Gastrocnemius medialis (tissue), 4 donors: ENCODE data around the gene PPP1R37. TPM values are rescaled to one million over a fixed set of nuclear protein-coding genes. Genes with fewer than 3 reads are reported as not detected.
A peak's percentile ranks its signal among the peaks of the same experiment; 100 is the strongest.

ENCODE experiments used
- ATAC-seq, 2 donors: fragments of 150-250 bp; one replicate each; pipeline ENCODE4 v1.9.1; 2016
- DNase-seq, 2 donors: peaks; one replicate each; pipeline ENCODE4 v3.0.0-alpha.2; 2019
- H3K27ac ChIP-seq, 4 donors: fragments of 200-600 bp; sonication (generic); 1 replicate in 1 of 4; 2 replicates in 3 of 4; pipeline ENCODE4 v1.5.1; 2016 to 2018; ENCODE audit warnings: mild to moderate bottlenecking in 2 of 4, moderate library complexity in 1 of 4
- H3K27me3 ChIP-seq, 3 donors: fragments of 200-600 bp; sonication (generic) in 2 of 3; 1 replicate in 1 of 3; 2 replicates in 2 of 3; pipeline versions ENCODE4 v1.5.1 to v1.6.0; 2016 to 2019; ENCODE audit warnings: mild to moderate bottlenecking in 1 of 3, moderate library complexity in 1 of 3
- H3K36me3 ChIP-seq, 2 donors: fragments of 200-600 bp; sonication (generic) in 1 of 2; one replicate each; pipeline ENCODE4 v1.5.1; 2017 to 2018
- H3K4me1 ChIP-seq, 2 donors: fragments of 200-600 bp; sonication (generic) in 1 of 2; one replicate each; pipeline ENCODE4 v1.5.1; 2016 to 2017; ENCODE audit warnings: mild to moderate bottlenecking in 2 of 2
- H3K4me3 ChIP-seq, 4 donors: fragments of 200-600 bp; sonication (generic) in 3 of 4; 1 replicate in 1 of 4; 2 replicates in 3 of 4; pipeline ENCODE4 v1.5.1; 2016 to 2019; ENCODE audit warnings: mild to moderate bottlenecking in 2 of 4
- H3K9me3 ChIP-seq, 3 donors: fragments of 200-600 bp; sonication (generic) in 2 of 3; 1 replicate in 1 of 3; 2 replicates in 2 of 3; pipeline ENCODE4 v1.5.1; 2016 to 2019
- POLR2A ChIP-seq, 2 donors: fragments of 450-650 bp; IDR thresholded peaks; one replicate each; pipeline ENCODE4 v1.6.1; 2017; ENCODE audit warnings: antibody characterized with exemption in 2 of 2, mild to moderate bottlenecking in 2 of 2, moderate library complexity in 2 of 2
- in situ Hi-C, 4 donors: fragments of 200-750 bp; cut with MboI; loops; one replicate each; pipeline versions ENCODE4 v1.15.0 to v1.8.0; 2017; ENCODE audit warnings: low sequenced_read_pairs in 4 of 4
- intact Hi-C: fragments of 100-400 bp; cut with DNase I; formaldehyde crosslinking; loops from one replicate; pipeline ENCODE4 v1.15.1; 2023; ENCODE audit warnings: low total_unique reads
- total RNA-seq, 4 donors: library from RNA; depleted of rRNA; stranded (reverse); fragments of >200 nt; gene quantifications; one replicate each; pipeline versions ENCODE4 v1.1.0 to v1.2.3, GENCODE V29; 2016
- TF ChIP-seq, protein P1 (sequence below), 5 experiments: fragments of 450-650 bp in 3 of 5; fragments of 200-600 bp in 2 of 5; sonication (generic) in 2 of 5; IDR thresholded peaks in 4 of 5; conservative IDR thresholded peaks in 1 of 5; 1 replicate in 4 of 5; 2 replicates in 1 of 5; pipeline ENCODE4 v1.5.1; 2016 to 2019; ENCODE audit warnings: antibody characterized with exemption in 5 of 5, mild to moderate bottlenecking in 3 of 5, moderate library complexity in 3 of 5

The PPP1R37 gene
- total RNA-seq, 4 donors from 2014 or later, result 30.5 to 51.1 (median 39.7) TPM

DNA sequence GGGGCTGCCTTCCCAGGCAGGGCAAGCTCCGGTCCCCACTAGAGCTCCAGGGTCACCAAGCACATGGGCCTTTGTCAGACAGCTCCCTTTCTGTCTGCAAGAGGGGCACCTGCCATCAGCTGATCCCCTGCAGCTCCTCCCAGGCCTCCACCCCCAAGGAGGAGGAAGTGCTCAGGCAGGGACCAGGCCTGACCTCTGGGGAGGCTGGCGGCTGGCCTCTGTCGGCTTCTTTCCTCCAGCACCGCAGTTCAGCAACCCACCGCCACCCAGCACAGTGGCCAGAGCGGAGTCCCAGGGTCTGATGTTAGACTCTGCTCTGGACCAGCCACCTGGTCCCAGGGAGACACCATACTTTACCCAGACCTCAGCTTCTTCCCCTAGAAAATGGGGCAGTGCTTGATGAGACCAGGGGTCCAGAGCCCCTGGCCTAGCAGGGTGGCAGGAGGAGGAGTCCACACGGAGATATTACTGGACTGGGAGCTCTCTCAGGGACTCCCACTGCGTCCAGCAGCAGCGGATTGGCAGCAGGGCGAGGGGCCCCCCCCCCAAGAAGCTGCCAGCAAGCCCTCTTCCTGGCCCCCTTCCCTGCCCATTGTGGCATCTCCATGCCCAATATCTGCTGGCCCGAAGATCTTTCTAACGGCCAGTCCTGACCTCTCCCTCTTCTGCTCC is 43.7 kb downstream of the PPP1R37 start:
- in situ Hi-C loops (no loop called here), intact Hi-C loops (no loop called here)
- Histone ChIP-seq H3K27me3 (no peaks in the 10 kb centered on the region), H3K4me3 (no peak overlapping the region), H3K36me3 (peaks cover 0 to 7% of the 10 kb centered on the region in 2 donors), H3K4me1 (no peaks in the 10 kb centered on the region), H3K27ac (no peak overlapping the region), H3K9me3 (no peaks in the 10 kb centered on the region)
- DNase-seq (no peak), ATAC-seq (no peak)
- TF ChIP-seq POLR2A (IDR thresholded peaks at IDR 0.05), result no peak
- TF ChIP-seq, protein P1, sequence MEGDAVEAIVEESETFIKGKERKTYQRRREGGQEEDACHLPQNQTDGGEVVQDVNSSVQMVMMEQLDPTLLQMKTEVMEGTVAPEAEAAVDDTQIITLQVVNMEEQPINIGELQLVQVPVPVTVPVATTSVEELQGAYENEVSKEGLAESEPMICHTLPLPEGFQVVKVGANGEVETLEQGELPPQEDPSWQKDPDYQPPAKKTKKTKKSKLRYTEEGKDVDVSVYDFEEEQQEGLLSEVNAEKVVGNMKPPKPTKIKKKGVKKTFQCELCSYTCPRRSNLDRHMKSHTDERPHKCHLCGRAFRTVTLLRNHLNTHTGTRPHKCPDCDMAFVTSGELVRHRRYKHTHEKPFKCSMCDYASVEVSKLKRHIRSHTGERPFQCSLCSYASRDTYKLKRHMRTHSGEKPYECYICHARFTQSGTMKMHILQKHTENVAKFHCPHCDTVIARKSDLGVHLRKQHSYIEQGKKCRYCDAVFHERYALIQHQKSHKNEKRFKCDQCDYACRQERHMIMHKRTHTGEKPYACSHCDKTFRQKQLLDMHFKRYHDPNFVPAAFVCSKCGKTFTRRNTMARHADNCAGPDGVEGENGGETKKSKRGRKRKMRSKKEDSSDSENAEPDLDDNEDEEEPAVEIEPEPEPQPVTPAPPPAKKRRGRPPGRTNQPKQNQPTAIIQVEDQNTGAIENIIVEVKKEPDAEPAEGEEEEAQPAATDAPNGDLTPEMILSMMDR (IDR thresholded peaks at IDR 0.05 in 4 of 5, conservative IDR thresholded peaks at IDR 0.05 in 1 of 5), result no peak

DNA sequence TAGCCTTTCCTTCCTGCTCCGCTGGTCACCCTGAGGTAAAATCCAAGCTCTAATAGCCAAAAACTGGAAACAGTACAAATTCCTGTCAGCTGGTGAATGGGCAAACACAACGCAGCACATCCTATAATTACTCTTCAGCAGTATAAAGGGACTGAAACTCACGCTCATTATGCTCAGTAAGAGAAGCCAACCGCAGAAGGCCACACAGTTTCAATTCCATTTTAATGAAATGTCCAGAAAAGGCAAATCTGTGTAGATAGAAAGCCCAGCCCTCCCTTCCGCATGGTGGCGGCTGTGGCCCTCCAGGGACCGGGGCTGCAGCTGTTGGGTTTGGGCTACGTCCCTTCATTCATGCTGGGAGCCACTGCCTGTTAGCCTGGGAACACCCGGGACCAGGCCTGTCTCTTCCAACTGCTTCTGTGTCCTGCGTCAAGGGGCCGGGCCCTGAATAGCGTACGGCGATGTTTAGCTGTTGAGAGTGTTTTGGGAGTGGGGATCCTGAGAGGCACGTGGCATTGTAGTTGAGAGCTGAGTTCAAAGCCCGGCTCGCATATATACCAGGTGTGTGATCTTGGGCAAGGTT is 44.3 kb downstream of the PPP1R37 start:
- Histone ChIP-seq H3K9me3 (no peaks in the 10 kb centered on the region), H3K4me1 (no peaks in the 10 kb centered on the region), H3K27ac (no peak overlapping the region), H3K36me3 (peaks cover 0 to 14% of the 10 kb centered on the region in 2 donors), H3K4me3 (no peak overlapping the region), H3K27me3 (no peaks in the 10 kb centered on the region)
- no peak for TF ChIP-seq POLR2A (IDR thresholded peaks at IDR 0.05)
- TF ChIP-seq, protein P1 (IDR thresholded peaks at IDR 0.05 in 4 of 5, conservative IDR thresholded peaks at IDR 0.05 in 1 of 5), result no peak
- in situ Hi-C loops, result no loop called here
- ATAC-seq (peak in 1 of 2 donors; percentile 18), DNase-seq (no peak)
- intact Hi-C loops, result no loop called here

DNA sequence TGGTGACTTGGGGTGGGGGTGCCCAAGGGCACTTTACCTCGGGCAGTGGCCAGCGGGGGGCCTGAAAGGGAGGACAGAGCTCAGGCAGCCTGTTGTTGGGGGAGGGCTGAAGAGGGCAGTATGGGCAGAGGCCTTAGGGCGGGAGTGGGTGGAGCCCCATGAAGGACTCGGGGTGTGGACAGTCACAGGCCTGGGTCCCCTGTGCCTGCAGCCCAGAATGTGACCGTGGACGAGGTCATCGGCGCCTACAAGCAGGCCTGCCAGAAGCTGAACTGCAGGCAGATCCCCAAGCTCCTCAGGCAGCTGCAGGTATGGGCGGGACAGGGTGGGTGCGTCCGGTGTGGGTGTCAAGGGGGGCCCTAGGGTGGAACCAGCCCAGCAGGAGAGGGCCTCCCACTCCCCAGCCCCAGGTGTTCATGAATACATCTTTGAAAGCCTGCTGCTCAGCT is 45.3 kb downstream of the PPP1R37 start:
- H3K4me3 ChIP-seq, result no peak overlapping the region
- no peak for DNase-seq
- H3K4me1 ChIP-seq, result no peaks in the 10 kb centered on the region
- TF ChIP-seq, protein P1 (IDR thresholded peaks at IDR 0.05 in 4 of 5, conservative IDR thresholded peaks at IDR 0.05 in 1 of 5), result no peak
- no peak for TF ChIP-seq POLR2A (IDR thresholded peaks at IDR 0.05)
- no peak overlapping the region for H3K27ac ChIP-seq
- no peak for ATAC-seq
- peaks cover 0 to 22% of the 10 kb centered on the region in 2 donors for H3K36me3 ChIP-seq
- in situ Hi-C loops, result no loop called here
- no peaks in the 10 kb centered on the region for H3K9me3 ChIP-seq
- intact Hi-C loops, result no loop called here
- H3K27me3 ChIP-seq, result no peaks in the 10 kb centered on the region

DNA sequence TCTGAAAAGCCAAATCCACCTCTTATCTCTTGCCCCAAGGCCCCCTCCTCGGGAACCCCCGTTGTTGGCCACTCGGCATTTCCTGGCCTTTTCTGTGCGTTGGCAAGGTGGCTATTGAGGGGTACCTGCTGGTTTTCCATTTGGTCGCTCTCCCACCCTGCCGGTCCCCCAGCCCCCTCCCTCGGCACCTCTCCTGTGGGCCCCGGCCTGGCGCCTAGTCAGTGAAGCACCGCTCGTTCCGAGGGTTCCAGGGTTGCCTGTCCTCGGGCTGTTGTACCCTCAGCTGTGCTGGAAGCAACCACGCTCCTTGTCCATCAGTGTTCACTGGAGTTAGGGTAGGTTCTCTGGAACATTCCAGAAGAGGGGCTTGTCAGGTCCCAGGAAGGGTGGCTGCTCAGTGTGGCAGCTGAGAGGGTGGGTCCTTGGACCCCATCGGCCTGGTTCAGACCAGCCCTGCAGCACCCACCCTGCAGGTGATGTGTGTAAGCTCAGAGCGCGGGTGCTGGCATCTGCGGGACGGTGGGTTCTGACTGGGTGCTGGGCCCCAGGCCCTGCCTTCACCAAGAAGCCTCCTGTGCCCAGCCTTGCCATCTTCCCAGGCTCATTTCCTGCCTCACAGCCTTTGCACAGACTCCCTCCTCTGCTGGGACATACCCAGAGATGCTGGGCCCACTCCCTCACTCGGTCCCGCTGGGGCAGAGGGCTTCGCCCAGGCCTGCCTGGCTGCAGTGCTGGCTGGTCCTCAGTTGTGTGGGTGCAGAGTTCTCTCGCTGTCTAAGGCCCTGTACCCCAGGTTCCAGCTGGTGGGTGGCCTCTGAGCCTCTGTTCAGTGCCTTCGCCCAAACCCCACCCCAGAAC is 46.5 kb downstream of the PPP1R37 start:
- Histone ChIP-seq H3K9me3 (no peaks in the 10 kb centered on the region), H3K27ac (no peak overlapping the region), H3K27me3 (no peaks in the 10 kb centered on the region), H3K4me1 (no peaks in the 10 kb centered on the region), H3K36me3 (peaks cover 0 to 26% of the 10 kb centered on the region in 2 donors), H3K4me3 (no peak overlapping the region)
- DNase-seq (no peak), ATAC-seq (no peak)
- TF ChIP-seq, protein P1 (IDR thresholded peaks at IDR 0.05 in 4 of 5, conservative IDR thresholded peaks at IDR 0.05 in 1 of 5), result no peak
- no peak for TF ChIP-seq POLR2A (IDR thresholded peaks at IDR 0.05)
- in situ Hi-C loops, result no loop called here
- intact Hi-C loops, result no loop called here
